AG09319 (cell line): ENCODE data around the gene CPNE5.
"Not testable (repeated sequence)": the region's sequence is repeated elsewhere in the genome, so short reads cannot be mapped to it uniquely, and the experiment has no call there.

Experiments used
- DNase-seq: peaks from one replicate; pipeline ENCODE4 v3.0.0-alpha.2; 2010; ENCODE audit warnings: low read depth; ENCODE audit errors: extremely low read depth
- TF ChIP-seq, protein P1 (sequence below): IDR thresholded peaks from 2 replicates; pipeline ENCODE4 v1.5.1; 2011; ENCODE audit warnings: low read depth, mild to moderate bottlenecking, inconsistent platforms, low read length, moderate library complexity

The CPNE5 gene

DNA sequence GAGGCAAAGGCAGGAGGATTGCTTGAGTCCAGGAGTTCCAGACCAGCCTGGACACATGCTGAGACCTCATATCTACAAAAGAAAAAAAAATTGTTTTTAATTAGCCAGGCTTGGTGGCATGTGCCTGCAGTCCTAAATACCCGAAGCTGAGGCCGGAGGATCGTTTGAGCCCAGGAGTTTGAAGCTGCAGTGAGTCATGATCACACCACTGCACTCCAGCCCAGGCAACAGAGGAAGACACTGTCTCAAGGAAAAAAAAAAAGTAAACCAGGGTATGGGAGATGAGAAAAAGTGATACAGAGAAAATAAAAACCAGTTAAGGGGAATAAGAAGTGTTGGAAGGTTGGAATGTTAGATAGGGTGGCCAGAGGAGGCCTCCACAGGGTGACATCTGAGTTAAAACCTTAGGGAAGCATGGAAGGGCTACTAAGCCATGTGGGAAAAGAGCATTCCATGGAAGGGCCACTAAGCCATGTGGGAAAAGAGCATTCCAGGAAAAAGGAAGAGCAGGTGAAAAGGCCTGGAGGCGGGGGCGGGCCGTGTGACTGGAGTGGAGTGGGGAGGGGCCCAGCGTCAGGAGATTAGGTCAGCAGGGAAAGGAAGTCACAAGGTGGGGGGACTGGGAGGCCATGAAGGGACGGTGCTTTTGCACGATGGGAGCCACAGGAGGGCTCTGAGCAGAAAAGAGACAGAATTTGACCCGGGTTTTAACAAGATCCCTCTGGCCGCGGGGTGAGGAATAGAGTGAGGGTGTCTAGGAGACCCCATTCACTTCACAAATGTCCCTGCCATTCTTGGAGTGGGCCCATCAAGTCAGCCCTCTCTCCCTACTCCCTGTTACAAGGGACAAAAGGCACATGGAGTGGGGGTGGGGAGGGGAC is 18.3 kb downstream of the CPNE5 start:
- DNase-seq: no peak
- TF ChIP-seq, protein P1, sequence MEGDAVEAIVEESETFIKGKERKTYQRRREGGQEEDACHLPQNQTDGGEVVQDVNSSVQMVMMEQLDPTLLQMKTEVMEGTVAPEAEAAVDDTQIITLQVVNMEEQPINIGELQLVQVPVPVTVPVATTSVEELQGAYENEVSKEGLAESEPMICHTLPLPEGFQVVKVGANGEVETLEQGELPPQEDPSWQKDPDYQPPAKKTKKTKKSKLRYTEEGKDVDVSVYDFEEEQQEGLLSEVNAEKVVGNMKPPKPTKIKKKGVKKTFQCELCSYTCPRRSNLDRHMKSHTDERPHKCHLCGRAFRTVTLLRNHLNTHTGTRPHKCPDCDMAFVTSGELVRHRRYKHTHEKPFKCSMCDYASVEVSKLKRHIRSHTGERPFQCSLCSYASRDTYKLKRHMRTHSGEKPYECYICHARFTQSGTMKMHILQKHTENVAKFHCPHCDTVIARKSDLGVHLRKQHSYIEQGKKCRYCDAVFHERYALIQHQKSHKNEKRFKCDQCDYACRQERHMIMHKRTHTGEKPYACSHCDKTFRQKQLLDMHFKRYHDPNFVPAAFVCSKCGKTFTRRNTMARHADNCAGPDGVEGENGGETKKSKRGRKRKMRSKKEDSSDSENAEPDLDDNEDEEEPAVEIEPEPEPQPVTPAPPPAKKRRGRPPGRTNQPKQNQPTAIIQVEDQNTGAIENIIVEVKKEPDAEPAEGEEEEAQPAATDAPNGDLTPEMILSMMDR: no peak

DNA sequence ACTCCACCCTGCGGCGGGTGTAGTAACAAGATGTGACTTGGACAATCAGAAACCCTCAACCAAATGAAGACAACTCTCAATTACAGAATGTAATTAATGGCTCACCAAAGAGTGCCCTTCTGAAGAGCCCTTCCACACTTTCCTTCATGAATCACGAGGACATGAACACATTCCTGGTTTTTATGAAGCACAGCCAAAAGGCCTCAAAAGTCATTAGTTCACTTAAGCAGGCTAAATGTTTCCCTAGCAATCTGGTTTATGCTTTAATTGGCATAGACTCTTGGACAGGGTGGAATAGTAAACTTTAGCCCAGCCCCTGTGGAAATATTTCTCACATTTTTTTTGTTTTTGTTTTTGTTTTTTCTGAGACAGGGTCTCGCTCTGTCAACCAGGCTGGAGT is 20.5 kb downstream of the CPNE5 start:
- TF ChIP-seq, protein P1: no peak

DNA sequence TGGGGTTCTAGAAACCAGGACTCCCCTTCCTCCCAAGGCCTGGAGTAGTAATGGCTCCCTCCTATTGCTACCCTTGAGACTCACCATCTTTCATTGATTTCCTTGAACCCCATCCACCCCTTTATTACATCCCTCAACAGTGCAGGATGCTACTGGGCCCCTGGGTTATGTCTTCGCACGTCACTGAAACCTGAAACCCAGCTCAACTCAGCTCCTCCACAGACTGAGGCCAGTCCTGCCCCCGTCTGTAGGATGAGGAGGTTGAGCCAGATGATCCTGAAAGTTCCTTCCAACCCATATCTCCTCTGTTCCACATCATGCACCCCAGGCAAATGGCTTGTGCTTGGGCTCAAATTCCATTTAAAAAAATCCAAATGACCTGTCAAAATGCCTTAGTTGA is 21.4 kb downstream of the CPNE5 start:
- TF ChIP-seq, protein P1: no peak
- no peak for DNase-seq

More for the DNA sequence above, 20.5 kb downstream of the CPNE5 start:
- DNase-seq: no peak

DNA sequence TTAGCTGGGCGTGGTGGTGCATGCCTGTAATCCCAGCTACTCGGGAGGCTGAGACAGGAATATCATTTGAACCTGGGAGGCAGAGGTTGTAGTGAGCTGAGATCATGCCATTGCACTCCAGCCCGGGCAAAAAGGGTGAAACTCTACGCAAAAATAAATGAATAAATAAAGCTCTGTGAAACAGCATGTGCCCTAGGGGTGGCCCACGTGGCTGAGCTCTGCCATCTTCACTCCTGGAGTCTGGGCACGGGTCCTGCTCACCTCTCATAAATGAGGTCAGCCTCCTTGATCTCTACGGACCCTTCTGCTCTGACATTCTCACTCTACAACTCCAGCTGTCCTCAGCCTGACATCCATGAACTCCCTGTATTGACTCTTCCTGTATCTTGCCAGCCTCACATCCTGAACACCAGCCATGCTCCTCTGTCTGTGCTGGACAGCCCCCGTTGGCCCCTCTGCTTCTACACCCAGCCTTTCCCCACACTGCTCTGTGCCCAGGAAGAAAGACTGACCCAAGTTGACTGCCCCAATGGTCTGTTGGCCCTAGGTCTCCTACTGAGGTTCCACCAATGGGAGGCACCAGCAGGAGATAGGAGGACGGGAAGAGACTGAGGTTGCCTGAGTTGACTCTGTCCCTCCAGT is 21.9 kb downstream of the CPNE5 start:
- DNase-seq: no peak
- TF ChIP-seq, protein P1: no peak

DNA sequence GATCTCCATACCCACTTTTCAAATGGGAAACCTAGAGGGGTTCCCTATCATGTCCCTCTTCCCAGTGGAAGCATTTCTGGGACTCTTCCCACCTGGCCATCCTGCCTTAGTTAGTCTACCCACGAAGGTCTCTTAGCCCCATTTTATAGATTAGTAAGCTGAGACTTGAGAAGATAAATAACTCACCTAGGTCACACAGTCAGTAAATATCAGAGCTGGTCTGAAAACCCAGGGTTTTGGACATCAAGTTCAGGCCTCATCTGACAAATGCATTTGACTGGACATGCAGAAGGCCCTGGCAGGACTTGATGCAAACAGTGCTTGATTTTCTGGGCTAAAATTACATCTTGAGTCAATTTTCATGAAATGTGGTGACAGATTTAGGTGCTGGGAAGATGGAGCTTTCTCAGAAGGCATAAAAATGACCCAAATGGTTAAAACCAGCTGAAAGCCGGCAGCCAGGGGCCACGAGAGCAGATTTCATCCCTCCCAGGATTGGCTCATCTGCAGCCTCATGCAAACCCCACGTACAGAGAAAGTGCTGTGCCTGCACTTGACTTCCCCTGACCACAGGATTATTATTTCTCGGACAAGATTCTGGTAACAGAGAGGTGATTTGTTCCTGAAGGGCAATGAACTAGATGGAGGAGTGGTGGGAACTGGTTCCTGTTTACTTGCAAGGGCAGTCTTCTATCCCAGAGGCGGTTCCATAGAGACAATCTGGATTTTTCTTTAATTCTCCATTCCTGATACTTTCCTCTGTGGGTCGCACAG is 23.1 kb downstream of the CPNE5 start:
- TF ChIP-seq, protein P1: no peak
- no peak for DNase-seq

DNA sequence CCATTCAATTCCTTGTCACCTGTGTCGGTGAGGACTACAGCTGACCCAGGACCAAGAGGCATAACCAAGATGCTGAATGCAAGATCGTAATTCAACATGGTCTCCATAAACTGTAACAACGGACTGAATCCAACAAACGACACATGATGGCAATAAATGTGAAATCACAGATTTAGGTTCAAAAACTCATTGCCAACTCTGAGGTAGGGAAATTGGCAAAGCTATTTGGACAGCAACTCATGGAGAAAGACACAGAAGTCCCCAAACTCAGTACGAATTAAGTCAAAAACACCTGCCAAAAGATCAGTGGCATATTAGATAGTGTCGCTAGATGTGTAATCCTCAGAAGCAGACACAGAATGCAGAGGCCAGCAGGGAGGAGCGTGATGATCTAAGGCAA is 25.0 kb downstream of the CPNE5 start:
- no peak for DNase-seq
- TF ChIP-seq, protein P1: no peak

DNA sequence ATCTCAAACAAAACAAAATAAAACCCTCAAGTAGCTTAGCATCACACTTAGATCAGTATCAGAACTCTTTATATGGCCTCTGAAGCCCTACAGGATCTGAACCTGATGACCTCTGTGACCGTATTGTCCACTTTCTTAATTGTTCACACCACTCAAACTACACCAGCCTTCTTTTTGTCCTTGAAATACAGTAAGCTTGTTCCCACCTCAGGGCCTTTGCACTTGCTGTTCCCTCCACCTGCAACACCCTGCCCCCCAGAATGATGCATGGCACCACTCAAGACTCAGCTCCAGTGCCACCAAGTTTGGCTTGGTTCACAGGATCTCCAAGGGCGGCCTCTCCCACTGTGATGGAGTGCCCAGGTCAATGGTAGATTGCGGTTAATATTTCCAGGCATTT is 25.7 kb downstream of the CPNE5 start:
- no peak for DNase-seq
- TF ChIP-seq, protein P1: no peak

DNA sequence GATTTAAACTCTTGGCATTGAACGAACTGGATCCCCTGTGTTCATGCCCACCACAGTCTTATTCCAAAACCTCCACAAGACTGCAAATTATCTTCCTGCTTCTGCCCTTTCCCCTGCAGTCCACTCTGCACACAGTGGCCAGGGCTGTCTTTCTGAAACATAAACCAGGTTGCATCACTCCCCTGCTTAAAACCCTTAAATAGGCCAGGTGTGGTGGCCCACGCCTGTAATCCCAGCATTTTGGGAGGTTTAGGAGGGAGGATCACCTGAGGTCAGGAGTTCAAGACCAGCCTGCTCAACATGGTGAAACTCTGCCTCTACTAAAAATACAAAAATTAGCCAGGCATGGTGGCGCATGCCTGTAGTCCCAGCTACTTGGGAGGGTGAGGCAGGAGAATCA is 26.2 kb downstream of the CPNE5 start:
- not testable (repeated sequence) for DNase-seq
